ENCODE results near the gene GULP1. TPM values are rescaled to one million over a fixed set of nuclear protein-coding genes. Genes with fewer than 3 reads are reported as not detected.
A peak's percentile ranks its signal among the peaks of the same experiment; 100 is the strongest.

The GULP1 gene
- total RNA-seq, 2 donors from 2014 or later = 15.3 to 26.5 TPM

DNA sequence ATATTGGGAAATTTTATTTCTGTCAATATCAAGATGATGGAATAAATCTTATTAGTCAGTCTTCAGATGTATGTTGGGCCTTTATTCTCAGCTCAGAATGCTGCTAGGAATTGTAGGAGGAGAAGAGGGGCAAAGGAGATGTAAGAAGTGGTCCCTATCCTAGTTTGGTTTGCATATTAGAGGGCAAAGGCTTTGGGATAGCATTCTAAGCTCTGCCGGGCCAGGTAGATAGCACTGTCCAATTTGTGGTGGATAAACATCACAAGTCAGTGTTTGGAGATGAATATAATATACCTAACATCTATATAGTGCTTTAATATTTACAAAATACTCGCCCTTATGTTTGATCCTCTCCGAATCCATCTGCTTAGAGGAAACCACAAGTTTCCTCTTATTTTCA, 149.2 kb downstream of the GULP1 start:
- Mint-ChIP-seq H3K4me3 (no peak overlapping the region), H3K36me3 (ENCODE audit: low read depth) (no peaks in the 10 kb centered on the region), H3K9me3 (no peaks in the 10 kb centered on the region), H3K4me1 (peaks cover 35% of the 10 kb centered on the region), H3K27ac (no peak overlapping the region), H3K27me3 (ENCODE audit: insufficient read depth) (no peaks in the 10 kb centered on the region)
- 85% methylated on average over 3 of the region's 3 CpGs; no CpG with 5 or more reads in 1 of the 2 experiments for WGBS, 2 experiments (ENCODE audit: insufficient coverage in 1 of 2, insufficient read length in 1 of 2)
- H3K4me3 ChIP-seq (ENCODE audit: low read length) = no peak overlapping the region
- no peak overlapping the region for H3K9ac ChIP-seq (ENCODE audit: extremely low read depth, low read length, poor library complexity, severe bottlenecking)
- TF ChIP-seq, protein P1, sequence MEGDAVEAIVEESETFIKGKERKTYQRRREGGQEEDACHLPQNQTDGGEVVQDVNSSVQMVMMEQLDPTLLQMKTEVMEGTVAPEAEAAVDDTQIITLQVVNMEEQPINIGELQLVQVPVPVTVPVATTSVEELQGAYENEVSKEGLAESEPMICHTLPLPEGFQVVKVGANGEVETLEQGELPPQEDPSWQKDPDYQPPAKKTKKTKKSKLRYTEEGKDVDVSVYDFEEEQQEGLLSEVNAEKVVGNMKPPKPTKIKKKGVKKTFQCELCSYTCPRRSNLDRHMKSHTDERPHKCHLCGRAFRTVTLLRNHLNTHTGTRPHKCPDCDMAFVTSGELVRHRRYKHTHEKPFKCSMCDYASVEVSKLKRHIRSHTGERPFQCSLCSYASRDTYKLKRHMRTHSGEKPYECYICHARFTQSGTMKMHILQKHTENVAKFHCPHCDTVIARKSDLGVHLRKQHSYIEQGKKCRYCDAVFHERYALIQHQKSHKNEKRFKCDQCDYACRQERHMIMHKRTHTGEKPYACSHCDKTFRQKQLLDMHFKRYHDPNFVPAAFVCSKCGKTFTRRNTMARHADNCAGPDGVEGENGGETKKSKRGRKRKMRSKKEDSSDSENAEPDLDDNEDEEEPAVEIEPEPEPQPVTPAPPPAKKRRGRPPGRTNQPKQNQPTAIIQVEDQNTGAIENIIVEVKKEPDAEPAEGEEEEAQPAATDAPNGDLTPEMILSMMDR (conservative IDR thresholded peaks at IDR 0.05) = no peak
- H3K27me3 ChIP-seq (ENCODE audit: control insufficient read depth, insufficient read depth, low read length, poor library complexity, severe bottlenecking) = no peaks in the 10 kb centered on the region
- no peak for DNase-seq
- H3K27ac ChIP-seq (ENCODE audit: low read depth, low read length) = no peak overlapping the region
- H3K4me1 ChIP-seq (ENCODE audit: control insufficient read depth, insufficient read depth, low read length) = peaks cover 8% of the 10 kb centered on the region
- H3K36me3 ChIP-seq (ENCODE audit: control insufficient read depth, insufficient read depth, low read length) = no peaks in the 10 kb centered on the region
- peaks cover 4% of the 10 kb centered on the region for H3K9me3 ChIP-seq (ENCODE audit: control insufficient read depth, low read length)

DNA sequence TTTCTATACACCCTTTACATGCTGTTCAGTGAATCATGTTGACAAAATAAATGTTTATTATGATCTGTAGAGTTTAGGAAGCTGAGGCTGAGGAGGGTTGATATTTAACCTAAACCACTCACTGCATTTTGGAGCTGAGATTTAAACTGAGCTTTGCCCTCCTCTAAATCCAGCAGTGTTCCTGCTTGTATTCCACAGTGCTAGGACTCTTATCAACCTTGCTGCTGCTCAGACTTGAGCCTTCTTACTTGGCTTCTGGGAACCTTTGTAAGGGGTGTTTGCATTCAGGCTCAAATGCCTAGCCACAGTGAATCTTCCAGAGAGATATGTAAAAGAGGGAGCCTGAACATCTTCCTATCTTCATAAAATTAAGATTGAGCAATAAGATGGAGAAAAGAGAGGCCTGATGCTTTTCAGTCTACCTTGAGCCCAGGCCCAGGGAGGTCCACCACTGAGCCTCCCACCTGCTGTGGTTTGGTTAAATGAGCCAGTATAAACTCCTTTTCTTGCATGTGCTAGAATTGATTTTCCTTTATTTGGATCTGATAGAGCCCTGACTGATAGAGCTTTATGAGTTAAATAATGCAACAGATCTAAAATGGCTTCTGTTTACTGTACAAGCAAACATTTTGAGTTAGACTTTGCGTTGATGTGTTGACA, 149.7 kb downstream of the GULP1 start:
- Histone ChIP-seq H3K4me3 (ENCODE audit: low read length) (no peak overlapping the region), H3K36me3 (ENCODE audit: control insufficient read depth, insufficient read depth, low read length) (no peaks in the 10 kb centered on the region), H3K27me3 (ENCODE audit: control insufficient read depth, insufficient read depth, low read length, poor library complexity, severe bottlenecking) (no peaks in the 10 kb centered on the region), H3K9ac (ENCODE audit: extremely low read depth, low read length, poor library complexity, severe bottlenecking) (no peak overlapping the region), H3K9me3 (ENCODE audit: control insufficient read depth, low read length) (peaks cover 4% of the 10 kb centered on the region), H3K4me1 (ENCODE audit: control insufficient read depth, insufficient read depth, low read length) (peaks cover 8% of the 10 kb centered on the region), H3K27ac (ENCODE audit: low read depth, low read length) (no peak overlapping the region)
- no peaks in the 10 kb centered on the region for H3K9me3 Mint-ChIP-seq
- H3K4me3 Mint-ChIP-seq = no peak overlapping the region
- TF ChIP-seq, protein P1 (conservative IDR thresholded peaks at IDR 0.05) = no peak
- no peaks in the 10 kb centered on the region for H3K27me3 Mint-ChIP-seq (ENCODE audit: insufficient read depth)
- peaks cover 35% of the 10 kb centered on the region for H3K4me1 Mint-ChIP-seq
- WGBS, 2 experiments (ENCODE audit: insufficient coverage in 1 of 2, insufficient read length in 1 of 2) = 100% methylated on average over 1 of the region's 1 CpG; no CpG with 5 or more reads in 1 of the 2 experiments
- peak overlapping the region; percentile 46 for H3K27ac Mint-ChIP-seq
- no peaks in the 10 kb centered on the region for H3K36me3 Mint-ChIP-seq (ENCODE audit: low read depth)
- no peak for DNase-seq

DNA sequence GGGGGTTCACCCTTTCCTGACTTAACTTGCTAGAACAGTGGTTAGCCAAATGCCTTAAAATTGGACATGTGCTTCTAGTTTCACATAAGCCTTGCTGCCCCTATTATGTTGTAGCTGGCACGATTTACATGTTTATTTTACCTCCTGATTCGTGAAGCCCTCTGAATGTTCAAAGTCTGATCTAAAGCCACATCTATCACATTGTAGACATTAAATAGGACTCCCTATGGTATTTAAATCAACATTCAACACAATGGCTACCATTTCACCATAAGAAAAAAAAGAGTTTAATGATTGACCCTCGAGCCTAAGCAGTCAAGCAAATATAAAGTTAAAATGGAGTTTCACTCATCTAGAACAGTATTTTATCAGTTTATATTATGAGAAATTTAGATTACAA, 151.5 kb downstream of the GULP1 start:
- no peak overlapping the region for H3K4me3 Mint-ChIP-seq
- no peak overlapping the region for H3K27ac ChIP-seq (ENCODE audit: low read depth, low read length)
- no peak overlapping the region for H3K27ac Mint-ChIP-seq

More for the DNA sequence above, 151.5 kb downstream of the GULP1 start:
- no peak overlapping the region for H3K9ac ChIP-seq (ENCODE audit: extremely low read depth, low read length, poor library complexity, severe bottlenecking)
- no peak for DNase-seq
- TF ChIP-seq, protein P1 (conservative IDR thresholded peaks at IDR 0.05) = no peak
- H3K36me3 ChIP-seq (ENCODE audit: control insufficient read depth, insufficient read depth, low read length) = no peaks in the 10 kb centered on the region
- Mint-ChIP-seq H3K27me3 (ENCODE audit: insufficient read depth) (no peaks in the 10 kb centered on the region), H3K4me1 (peaks cover 35% of the 10 kb centered on the region), H3K36me3 (ENCODE audit: low read depth) (no peaks in the 10 kb centered on the region), H3K9me3 (no peaks in the 10 kb centered on the region)
- WGBS, 2 experiments (ENCODE audit: insufficient coverage in 1 of 2, insufficient read length in 1 of 2) = 92 to 94% methylated on average over 2 to 3 of the region's 3 CpGs
- H3K4me1 ChIP-seq (ENCODE audit: control insufficient read depth, insufficient read depth, low read length) = peaks cover 8% of the 10 kb centered on the region
- H3K4me3 ChIP-seq (ENCODE audit: low read length) = no peak overlapping the region
- no peaks in the 10 kb centered on the region for H3K9me3 ChIP-seq (ENCODE audit: control insufficient read depth, low read length)
- no peaks in the 10 kb centered on the region for H3K27me3 ChIP-seq (ENCODE audit: control insufficient read depth, insufficient read depth, low read length, poor library complexity, severe bottlenecking)

Data from endodermal cell (in vitro differentiated cells).